ENCODE data around the gene TSPAN13. TPM values are rescaled to one million over a fixed set of nuclear protein-coding genes. Genes with fewer than 3 reads are reported as not detected.

TSPAN13 gene
- total RNA-seq, 1 donor, result 10.8 TPM

GRCh38 chr7:16743236-16743635 is 10.3 kb upstream of the TSPAN13 start:
- no peak overlapping the region for H3K4me3 ChIP-seq (ENCODE audit: low read depth, low read length)
- peak; percentile 83 for DNase-seq (ENCODE audit: low read depth)
- TF ChIP-seq CTCF (IDR thresholded peaks at IDR 0.05; ENCODE audit: insufficient read depth, low read depth, low read length), result no peak

GRCh38 chr7:16744518-16745250 is 8.9 kb upstream of the TSPAN13 start:
- DNase-seq (ENCODE audit: low read depth), result no peak
- H3K4me3 ChIP-seq (ENCODE audit: low read depth, low read length), result no peak overlapping the region
- TF ChIP-seq CTCF (IDR thresholded peaks at IDR 0.05; ENCODE audit: insufficient read depth, low read depth, low read length), result no peak

- no peak for TF ChIP-seq CTCF (IDR thresholded peaks at IDR 0.05; ENCODE audit: insufficient read depth, low read depth, low read length)
- H3K4me3 ChIP-seq (ENCODE audit: low read depth, low read length), result no peak overlapping the region
- DNase-seq (ENCODE audit: low read depth), result no peak
Observed at GRCh38 chr7:16745645-16746044, 7.9 kb upstream of the TSPAN13 start.

GRCh38 chr7:16747102-16747501 is 6.5 kb upstream of the TSPAN13 start:
- TF ChIP-seq CTCF (IDR thresholded peaks at IDR 0.05; ENCODE audit: insufficient read depth, low read depth, low read length), result no peak
- DNase-seq (ENCODE audit: low read depth), result no peak
- H3K4me3 ChIP-seq (ENCODE audit: low read depth, low read length), result no peak overlapping the region

GRCh38 chr7:16753932-16754855 is 639 bp downstream of the TSPAN13 start:
- TF ChIP-seq CTCF (IDR thresholded peaks at IDR 0.05; ENCODE audit: insufficient read depth, low read depth, low read length), result no peak
- DNase-seq (ENCODE audit: low read depth), result peak; percentile 45

GRCh38 chr7:16754856-16755317 is 1.3 kb downstream of the TSPAN13 start:
- no peak for TF ChIP-seq CTCF (IDR thresholded peaks at IDR 0.05; ENCODE audit: insufficient read depth, low read depth, low read length)
- DNase-seq (ENCODE audit: low read depth), result peak; percentile 18
- H3K4me3 ChIP-seq (ENCODE audit: low read depth, low read length), result peak overlapping the region; percentile 95

More at GRCh38 chr7:16753932-16754855, 639 bp downstream of the TSPAN13 start:
- H3K4me3 ChIP-seq (ENCODE audit: low read depth, low read length), result peak overlapping the region; percentile 95
